Fibroblast of mammary gland (primary cell): ENCODE data around the gene AP5Z1.

ENCODE experiments used
- DNase-seq: peaks from one replicate; pipeline ENCODE4 v3.0.0-alpha.2; 2010; ENCODE audit warnings: low read depth
- H3K4me3 ChIP-seq: 2 replicates; pipeline ENCODE4 v1.5.1; 2011; ENCODE audit warnings: low read depth, mild to moderate bottlenecking, low read length, moderate library complexity; ENCODE audit not compliant: control insufficient read depth
- TF ChIP-seq, protein P1 (sequence below): conservative IDR thresholded peaks from 2 replicates; pipeline ENCODE4 v1.5.1; 2011; ENCODE audit warnings: low read depth, low read length, inconsistent platforms; ENCODE audit not compliant: control insufficient read depth, insufficient read depth

AP5Z1 gene

DNA sequence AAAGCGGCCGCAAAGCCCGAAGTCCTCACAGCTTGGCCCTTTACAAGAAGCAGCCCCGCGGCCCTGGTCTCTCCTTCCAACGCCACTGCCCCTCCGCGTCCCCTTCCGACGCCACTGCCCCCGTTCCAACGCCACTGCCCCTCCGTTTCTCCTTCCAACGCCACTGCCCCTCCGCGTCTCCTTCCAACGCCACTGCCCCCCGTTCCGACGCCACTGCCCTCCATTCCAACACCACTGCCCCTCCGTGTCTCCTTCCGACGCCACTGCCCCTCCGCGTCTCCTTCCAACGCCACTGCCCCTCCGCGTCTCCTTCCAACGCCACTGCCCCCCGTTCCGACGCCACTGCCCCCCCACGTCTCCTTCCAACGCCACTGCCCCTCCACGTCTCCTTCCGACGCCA lies 33.1 kb downstream of the AP5Z1 start:
- TF ChIP-seq, protein P1, sequence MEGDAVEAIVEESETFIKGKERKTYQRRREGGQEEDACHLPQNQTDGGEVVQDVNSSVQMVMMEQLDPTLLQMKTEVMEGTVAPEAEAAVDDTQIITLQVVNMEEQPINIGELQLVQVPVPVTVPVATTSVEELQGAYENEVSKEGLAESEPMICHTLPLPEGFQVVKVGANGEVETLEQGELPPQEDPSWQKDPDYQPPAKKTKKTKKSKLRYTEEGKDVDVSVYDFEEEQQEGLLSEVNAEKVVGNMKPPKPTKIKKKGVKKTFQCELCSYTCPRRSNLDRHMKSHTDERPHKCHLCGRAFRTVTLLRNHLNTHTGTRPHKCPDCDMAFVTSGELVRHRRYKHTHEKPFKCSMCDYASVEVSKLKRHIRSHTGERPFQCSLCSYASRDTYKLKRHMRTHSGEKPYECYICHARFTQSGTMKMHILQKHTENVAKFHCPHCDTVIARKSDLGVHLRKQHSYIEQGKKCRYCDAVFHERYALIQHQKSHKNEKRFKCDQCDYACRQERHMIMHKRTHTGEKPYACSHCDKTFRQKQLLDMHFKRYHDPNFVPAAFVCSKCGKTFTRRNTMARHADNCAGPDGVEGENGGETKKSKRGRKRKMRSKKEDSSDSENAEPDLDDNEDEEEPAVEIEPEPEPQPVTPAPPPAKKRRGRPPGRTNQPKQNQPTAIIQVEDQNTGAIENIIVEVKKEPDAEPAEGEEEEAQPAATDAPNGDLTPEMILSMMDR: no peak
- no peak overlapping the region for H3K4me3 ChIP-seq

DNA sequence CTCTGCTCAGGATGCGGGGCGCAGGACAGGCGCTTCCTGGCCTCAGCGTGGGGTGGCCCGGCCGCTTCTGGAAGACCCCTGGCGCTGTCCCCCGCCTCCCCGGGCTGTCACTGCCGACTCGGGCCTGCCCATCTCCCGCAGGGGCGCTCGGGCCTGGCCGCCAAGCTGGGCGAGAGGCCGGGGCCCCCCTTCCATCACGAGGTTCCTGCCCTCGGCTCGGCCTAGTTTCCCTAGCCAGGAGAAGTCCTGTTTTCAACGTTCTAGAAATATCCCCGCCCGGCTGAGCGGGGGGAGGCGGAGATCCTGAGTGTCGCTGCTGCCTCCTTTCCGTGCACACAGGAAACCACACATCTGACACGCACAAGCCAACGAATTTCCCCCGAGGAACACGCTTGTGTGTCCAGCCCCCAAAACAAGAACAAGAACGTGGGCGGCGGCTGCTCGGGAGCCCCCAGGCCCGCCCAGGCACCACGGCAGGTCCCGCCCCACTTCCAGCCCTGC lies 33.7 kb downstream of the AP5Z1 start:
- TF ChIP-seq, protein P1: no peak
- no peak overlapping the region for H3K4me3 ChIP-seq
- no peak for DNase-seq

More for the DNA sequence above, 33.1 kb downstream of the AP5Z1 start:
- DNase-seq: no peak

DNA sequence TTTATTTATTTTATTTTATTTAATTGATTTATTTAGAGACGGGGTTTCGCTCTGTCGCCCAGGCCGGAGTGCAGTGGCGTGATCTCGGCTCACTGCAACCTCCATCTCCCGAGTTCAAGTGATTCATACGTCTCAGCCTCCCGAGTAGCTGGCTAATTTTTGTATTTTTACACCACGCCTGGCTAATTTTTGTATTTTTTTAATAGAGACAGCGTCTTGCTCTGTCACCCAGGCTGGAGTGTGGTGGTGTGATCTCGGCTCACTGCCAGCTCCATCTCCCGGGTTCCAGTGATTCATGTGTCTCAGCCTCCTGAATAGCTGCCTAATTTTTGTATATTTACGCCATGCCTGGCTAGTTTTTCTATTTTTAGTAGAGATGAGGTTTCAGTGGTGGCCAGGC lies 34.2 kb downstream of the AP5Z1 start:
- H3K4me3 ChIP-seq: no peak overlapping the region
- TF ChIP-seq, protein P1: no peak
- no peak for DNase-seq

DNA sequence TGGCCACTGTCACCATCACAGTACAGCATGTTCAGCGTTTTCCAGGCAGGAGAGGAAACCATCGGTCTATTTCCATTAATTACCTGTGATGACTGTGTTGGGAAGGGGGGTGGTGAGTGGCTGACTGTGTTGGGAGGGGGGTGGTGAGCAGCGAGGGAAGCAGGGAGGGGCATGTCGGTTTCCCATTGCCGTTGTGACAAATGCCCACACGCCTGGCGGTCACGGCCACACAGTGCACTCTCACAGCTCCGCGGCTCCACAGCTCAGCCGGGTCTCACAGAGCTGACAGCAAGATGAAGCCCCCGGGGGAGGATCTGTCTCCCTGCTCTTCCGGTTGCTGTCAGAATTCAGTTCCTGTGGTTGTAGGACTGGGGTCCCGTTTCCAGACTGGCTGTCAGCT lies 39.0 kb downstream of the AP5Z1 start:
- DNase-seq: no peak
- H3K4me3 ChIP-seq: no peak overlapping the region
- TF ChIP-seq, protein P1: no peak

DNA sequence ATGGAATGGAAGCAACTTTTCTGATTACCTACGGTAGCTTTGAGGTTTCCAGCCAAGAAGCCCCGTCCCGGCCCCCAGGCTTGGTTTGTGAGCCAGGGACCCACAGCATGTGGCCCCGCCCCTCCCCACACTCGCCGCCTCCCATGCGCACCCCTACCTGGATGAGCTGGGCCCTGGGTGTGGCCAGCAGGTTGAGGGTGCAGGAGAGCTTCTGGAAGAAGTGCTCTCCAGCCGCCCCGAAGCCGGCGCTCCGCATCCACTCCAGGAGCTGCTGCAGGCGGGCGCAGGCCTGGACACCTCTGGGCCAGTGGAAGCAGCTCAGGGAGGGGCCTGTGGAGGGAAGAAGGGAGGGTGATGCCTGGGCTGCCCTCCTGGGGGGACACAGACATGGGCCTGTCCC lies 39.7 kb downstream of the AP5Z1 start:
- H3K4me3 ChIP-seq: no peak overlapping the region
- TF ChIP-seq, protein P1: no peak
- no peak for DNase-seq

DNA sequence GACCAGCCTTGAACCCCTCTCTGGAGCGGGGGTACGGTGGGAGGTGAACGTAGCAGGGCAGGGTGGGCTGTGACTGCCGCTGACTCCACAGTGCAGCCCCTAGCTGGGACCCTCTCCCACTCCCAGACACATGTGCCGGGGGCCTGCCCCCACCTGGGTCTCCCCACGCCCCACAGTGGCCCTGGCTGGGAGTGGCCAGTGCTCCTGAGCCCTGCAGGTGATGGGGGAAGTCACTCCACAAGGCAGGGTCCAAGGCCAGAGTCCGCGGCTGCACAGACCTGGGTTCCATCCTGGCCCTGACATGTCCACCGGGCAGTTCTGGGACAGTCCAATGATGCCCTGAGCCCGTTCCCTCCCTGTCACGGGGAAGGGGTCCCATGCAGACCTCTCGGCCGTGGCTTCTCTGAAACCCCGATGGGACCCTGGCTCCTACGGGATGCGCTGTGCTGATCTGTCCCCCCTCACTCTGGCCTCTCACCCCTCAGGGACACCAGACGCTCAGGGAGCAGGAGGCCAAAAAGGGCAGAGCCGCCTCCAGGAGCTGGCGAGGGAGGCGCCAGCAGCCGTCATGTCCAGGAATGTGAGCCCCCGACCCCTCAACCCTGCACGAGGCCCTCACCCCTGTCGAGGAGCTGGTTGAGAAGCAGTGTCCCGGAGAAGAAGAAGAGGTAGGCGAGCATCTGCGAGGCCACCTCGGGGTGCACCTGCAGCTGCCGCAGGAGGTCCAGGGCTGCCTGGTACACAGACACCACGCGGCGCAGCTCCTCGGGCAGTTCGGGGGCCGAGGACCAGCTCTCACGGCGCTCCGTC lies 40.4 kb downstream of the AP5Z1 start:
- H3K4me3 ChIP-seq: no peak overlapping the region
- no peak for DNase-seq
- TF ChIP-seq, protein P1: no peak
